ENCODE results near the gene CEP63.
"Not testable (repeated sequence)": the region's sequence is repeated elsewhere in the genome, so short reads cannot be mapped to it uniquely, and the experiment has no call there.

Gene CEP63

GRCh38 chr3:134590766-134591165 lies 104.9 kb downstream of the CEP63 start:
- DNase-seq, result no peak

GRCh38 chr3:134592806-134593205 lies 106.9 kb downstream of the CEP63 start:
- no peak for DNase-seq

- no peak for DNase-seq
Observed at GRCh38 chr3:134594331-134594741, 108.5 kb downstream of the CEP63 start.

GRCh38 chr3:134594986-134595385 lies 109.1 kb downstream of the CEP63 start:
- not testable (repeated sequence) for DNase-seq

- no peak for DNase-seq
Observed at GRCh38 chr3:134597390-134597970, 111.6 kb downstream of the CEP63 start.

GRCh38 chr3:134598763-134599545 lies 113.1 kb downstream of the CEP63 start:
- DNase-seq, result no peak

GRCh38 chr3:134600206-134600605 lies 114.3 kb downstream of the CEP63 start:
- no peak for DNase-seq

GRCh38 chr3:134600685-134601463 lies 115.0 kb downstream of the CEP63 start:
- DNase-seq, result peak; percentile 82

GRCh38 chr3:134601539-134602439 lies 115.9 kb downstream of the CEP63 start:
- no peak for DNase-seq

- DNase-seq, result no peak
Observed at GRCh38 chr3:134602440-134602814, 116.6 kb downstream of the CEP63 start.

GRCh38 chr3:134603480-134603879 lies 117.6 kb downstream of the CEP63 start:
- DNase-seq, result no peak

- DNase-seq, result no peak
Observed at GRCh38 chr3:134603956-134604355, 118.1 kb downstream of the CEP63 start.

GRCh38 chr3:134605556-134605955 lies 119.7 kb downstream of the CEP63 start:
- no peak for DNase-seq

GRCh38 chr3:134606033-134607025 lies 120.5 kb downstream of the CEP63 start:
- no peak for DNase-seq

- DNase-seq, result no peak
Observed at GRCh38 chr3:134607054-134608022, 121.5 kb downstream of the CEP63 start.

- no peak for DNase-seq
Observed at GRCh38 chr3:134608023-134608770, 122.3 kb downstream of the CEP63 start.

- no peak for DNase-seq
Observed at GRCh38 chr3:134608771-134609435, 123.0 kb downstream of the CEP63 start.

- DNase-seq, result no peak
Observed at GRCh38 chr3:134609821-134610431, 124.1 kb downstream of the CEP63 start.

All from activated effector memory CD4-positive, alpha-beta T cell treated with anti-CD3 and anti-CD28 coated beads, Interleukin-2, amount 50 U/mL, for 16 hours (primary cell).